Spleen (tissue), 7 donors: ENCODE measurements around the gene GGCX.

ENCODE experiments used
- POLR2A ChIP-seq, 3 donors: fragments of 450-650 bp; IDR thresholded peaks; one replicate each; pipeline ENCODE4 v1.5.1; 2017; ENCODE audit warnings: antibody characterized with exemption in 3 of 3, mild to moderate bottlenecking in 1 of 3
- POLR2AphosphoS5 ChIP-seq, 3 donors: sonication (generic); formaldehyde crosslinking; IDR thresholded peaks; one replicate each; pipeline ENCODE4 v1.5.1; 2017; ENCODE audit warnings: antibody characterized with exemption in 3 of 3
- TF ChIP-seq, protein P1 (sequence below), 11 experiments: fragments of 200-600 bp in 7 of 11; fragments of 450-650 bp in 4 of 11; sonication (generic) in 4 of 11; IDR thresholded peaks in 8 of 11; conservative IDR thresholded peaks in 3 of 11; 1 replicate in 7 of 11; 2 replicates in 4 of 11; pipeline versions ENCODE4 v1.4.0 to v1.8.0; 2016 to 2021; ENCODE audit warnings: antibody characterized with exemption in 11 of 11, inconsistent platforms in 4 of 11, mild to moderate bottlenecking in 1 of 11
- donor health status: DM: no; HTN: no; CAD: no; lungs with moderate emphysema.
- donor health status: DM: no; HTN: no; CAD: no.
- donor health status: DM: no; HTN: no; CAD: no.

- TF ChIP-seq, protein P1, sequence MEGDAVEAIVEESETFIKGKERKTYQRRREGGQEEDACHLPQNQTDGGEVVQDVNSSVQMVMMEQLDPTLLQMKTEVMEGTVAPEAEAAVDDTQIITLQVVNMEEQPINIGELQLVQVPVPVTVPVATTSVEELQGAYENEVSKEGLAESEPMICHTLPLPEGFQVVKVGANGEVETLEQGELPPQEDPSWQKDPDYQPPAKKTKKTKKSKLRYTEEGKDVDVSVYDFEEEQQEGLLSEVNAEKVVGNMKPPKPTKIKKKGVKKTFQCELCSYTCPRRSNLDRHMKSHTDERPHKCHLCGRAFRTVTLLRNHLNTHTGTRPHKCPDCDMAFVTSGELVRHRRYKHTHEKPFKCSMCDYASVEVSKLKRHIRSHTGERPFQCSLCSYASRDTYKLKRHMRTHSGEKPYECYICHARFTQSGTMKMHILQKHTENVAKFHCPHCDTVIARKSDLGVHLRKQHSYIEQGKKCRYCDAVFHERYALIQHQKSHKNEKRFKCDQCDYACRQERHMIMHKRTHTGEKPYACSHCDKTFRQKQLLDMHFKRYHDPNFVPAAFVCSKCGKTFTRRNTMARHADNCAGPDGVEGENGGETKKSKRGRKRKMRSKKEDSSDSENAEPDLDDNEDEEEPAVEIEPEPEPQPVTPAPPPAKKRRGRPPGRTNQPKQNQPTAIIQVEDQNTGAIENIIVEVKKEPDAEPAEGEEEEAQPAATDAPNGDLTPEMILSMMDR (IDR thresholded peaks at IDR 0.05 in 8 of 11, conservative IDR thresholded peaks at IDR 0.05 in 3 of 11), result no peak
- TF ChIP-seq POLR2A (IDR thresholded peaks at IDR 0.05) (no peak), POLR2AphosphoS5 (IDR thresholded peaks at IDR 0.05) (no peak)
Observed at GRCh38 chr2:85511008-85511811, 50.1 kb downstream of the GGCX start.
